Left lung (tissue), 10 donors: Measurements from ENCODE around the gene HNRNPA0. TPM values are rescaled to one million over a fixed set of nuclear protein-coding genes. Genes with fewer than 3 reads are reported as not detected.

Source experiments
- ATAC-seq: fragments of 200-7000 bp; cut with Tn5 transposase; one replicate; pipeline ENCODE4 v1.9.1; 2020; ENCODE audit warnings: moderate library complexity
- DNase-seq, 4 donors: peaks; one replicate each; pipeline ENCODE4 v3.0.0-alpha.2; 2013 to 2020
- H3K27ac ChIP-seq, 2 donors: fragments of 200-600 bp; sonication (generic) in 1 of 2; one replicate each; pipeline versions ENCODE4 v1.5.0 to v1.8.0; 2020 to 2021
- H3K27me3 ChIP-seq, 2 donors: fragments of 200-600 bp; sonication (generic) in 1 of 2; one replicate each; pipeline versions ENCODE4 v1.5.0 to v1.8.0; 2020 to 2021
- H3K36me3 ChIP-seq, 2 donors: fragments of 200-600 bp; sonication (generic) in 1 of 2; one replicate each; pipeline versions ENCODE4 v1.5.0 to v1.8.0; 2020 to 2021
- H3K4me1 ChIP-seq, 2 donors: fragments of 200-600 bp; one replicate each; pipeline ENCODE4 v1.8.0; 2021
- H3K4me3 ChIP-seq, 2 donors: fragments of 200-600 bp; sonication (generic) in 1 of 2; one replicate each; pipeline versions ENCODE4 v1.5.0 to v1.8.0; 2020 to 2021; ENCODE audit warnings: mild to moderate bottlenecking in 1 of 2
- H3K9me3 ChIP-seq, 2 donors: fragments of 200-600 bp; sonication (generic) in 1 of 2; one replicate each; pipeline versions ENCODE4 v1.5.0 to v1.8.0; 2020 to 2021
- intact Hi-C, 2 donors: fragments of 100-400 bp; cut with DNase I; formaldehyde crosslinking; loops; one replicate each; pipeline versions ENCODE4 v1.11.2 to v1.14.2; 2022
- polyA plus RNA-seq, 6 donors: library from polyadenylated mRNA; unstranded; fragments of 120-200 nt; gene quantifications; one replicate each; pipeline ENCODE4 v1.2.1, GENCODE V29; 2013; ENCODE audit not compliant: insufficient read length in 6 of 6
- total RNA-seq, 2 donors: library from RNA; stranded (reverse); fragmentation: NEBNext Ultra II Directional; extraction: Animal tissue kit (Norgen Biotek cat#: 25700); gene quantifications; one replicate each; pipeline ENCODE4 v1.2.1, GENCODE V29; 2021
- TF ChIP-seq, protein P1 (sequence below), 2 donors: fragments of 200-600 bp; sonication (generic) in 1 of 2; IDR thresholded peaks; one replicate each; pipeline versions ENCODE4 v1.5.0 to v1.8.0; 2021; ENCODE audit warnings: antibody characterized with exemption in 2 of 2
- donor health status: DM: no; HTN: yes; CAD: no.
- donor health status: DM: no; HTN: no; CAD: no.

The HNRNPA0 gene
- total and polyA plus RNA-seq, 8 donors: 22.7 to 83.3 (median 71.1) TPM

DNA sequence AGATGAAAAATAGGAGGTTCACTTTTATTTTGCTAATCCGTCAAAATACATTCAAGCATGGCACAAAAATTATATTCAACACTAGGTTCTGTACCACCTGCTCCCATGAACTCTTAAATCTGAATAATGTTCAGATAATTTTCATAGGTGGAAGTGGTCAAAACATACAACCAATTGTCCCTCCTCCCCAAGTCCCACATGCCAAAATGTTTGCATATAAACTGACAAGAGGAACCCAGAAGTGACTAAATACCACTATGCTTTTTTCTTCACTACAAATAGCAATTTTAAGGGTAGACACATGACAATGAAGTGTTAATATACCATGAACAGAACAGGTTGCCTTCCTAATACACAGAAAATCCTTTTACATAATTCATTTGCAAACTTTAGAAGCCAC is 3.7 kb downstream of the HNRNPA0 start:
- H3K36me3 ChIP-seq: no peaks in the 10 kb centered on the region
- no peaks in the 10 kb centered on the region for H3K27me3 ChIP-seq
- ATAC-seq: no peak
- no peaks in the 10 kb centered on the region for H3K9me3 ChIP-seq
- TF ChIP-seq, protein P1, sequence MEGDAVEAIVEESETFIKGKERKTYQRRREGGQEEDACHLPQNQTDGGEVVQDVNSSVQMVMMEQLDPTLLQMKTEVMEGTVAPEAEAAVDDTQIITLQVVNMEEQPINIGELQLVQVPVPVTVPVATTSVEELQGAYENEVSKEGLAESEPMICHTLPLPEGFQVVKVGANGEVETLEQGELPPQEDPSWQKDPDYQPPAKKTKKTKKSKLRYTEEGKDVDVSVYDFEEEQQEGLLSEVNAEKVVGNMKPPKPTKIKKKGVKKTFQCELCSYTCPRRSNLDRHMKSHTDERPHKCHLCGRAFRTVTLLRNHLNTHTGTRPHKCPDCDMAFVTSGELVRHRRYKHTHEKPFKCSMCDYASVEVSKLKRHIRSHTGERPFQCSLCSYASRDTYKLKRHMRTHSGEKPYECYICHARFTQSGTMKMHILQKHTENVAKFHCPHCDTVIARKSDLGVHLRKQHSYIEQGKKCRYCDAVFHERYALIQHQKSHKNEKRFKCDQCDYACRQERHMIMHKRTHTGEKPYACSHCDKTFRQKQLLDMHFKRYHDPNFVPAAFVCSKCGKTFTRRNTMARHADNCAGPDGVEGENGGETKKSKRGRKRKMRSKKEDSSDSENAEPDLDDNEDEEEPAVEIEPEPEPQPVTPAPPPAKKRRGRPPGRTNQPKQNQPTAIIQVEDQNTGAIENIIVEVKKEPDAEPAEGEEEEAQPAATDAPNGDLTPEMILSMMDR (IDR thresholded peaks at IDR 0.05): no peak
- peaks cover 4 to 38% of the 10 kb centered on the region in 2 donors for H3K4me1 ChIP-seq
- no peak for DNase-seq
- H3K4me3 ChIP-seq: no peak overlapping the region
- intact Hi-C loops: no loop called here
- H3K27ac ChIP-seq: no peak overlapping the region

DNA sequence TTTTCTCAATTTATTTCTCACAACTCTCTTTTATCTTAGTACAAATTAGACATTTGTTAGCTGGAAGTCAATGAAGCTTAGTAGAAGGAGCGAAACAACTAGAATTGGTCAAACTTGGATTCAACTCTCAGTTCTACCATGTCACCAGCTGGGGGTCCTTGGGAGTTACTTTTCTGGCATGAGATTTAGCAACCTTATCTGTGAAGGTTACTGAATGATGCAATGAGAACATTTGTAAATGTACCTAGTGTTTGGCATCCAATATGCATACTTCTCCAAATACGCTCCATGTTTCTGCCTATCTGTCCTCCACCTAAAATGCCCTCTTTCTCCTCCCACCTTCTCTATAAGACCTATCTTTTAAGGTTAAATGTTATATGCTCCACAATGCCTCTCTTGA is 6.3 kb downstream of the HNRNPA0 start:
- no peak for DNase-seq
- intact Hi-C loops: no loop called here
- TF ChIP-seq, protein P1 (IDR thresholded peaks at IDR 0.05): no peak
- no peak overlapping the region for H3K4me3 ChIP-seq
- H3K36me3 ChIP-seq: no peaks in the 10 kb centered on the region
- no peak for ATAC-seq
- H3K9me3 ChIP-seq: no peaks in the 10 kb centered on the region
- no peak overlapping the region for H3K27ac ChIP-seq
- no peaks in the 10 kb centered on the region for H3K27me3 ChIP-seq
- peaks cover 4 to 34% of the 10 kb centered on the region in 2 donors for H3K4me1 ChIP-seq

DNA sequence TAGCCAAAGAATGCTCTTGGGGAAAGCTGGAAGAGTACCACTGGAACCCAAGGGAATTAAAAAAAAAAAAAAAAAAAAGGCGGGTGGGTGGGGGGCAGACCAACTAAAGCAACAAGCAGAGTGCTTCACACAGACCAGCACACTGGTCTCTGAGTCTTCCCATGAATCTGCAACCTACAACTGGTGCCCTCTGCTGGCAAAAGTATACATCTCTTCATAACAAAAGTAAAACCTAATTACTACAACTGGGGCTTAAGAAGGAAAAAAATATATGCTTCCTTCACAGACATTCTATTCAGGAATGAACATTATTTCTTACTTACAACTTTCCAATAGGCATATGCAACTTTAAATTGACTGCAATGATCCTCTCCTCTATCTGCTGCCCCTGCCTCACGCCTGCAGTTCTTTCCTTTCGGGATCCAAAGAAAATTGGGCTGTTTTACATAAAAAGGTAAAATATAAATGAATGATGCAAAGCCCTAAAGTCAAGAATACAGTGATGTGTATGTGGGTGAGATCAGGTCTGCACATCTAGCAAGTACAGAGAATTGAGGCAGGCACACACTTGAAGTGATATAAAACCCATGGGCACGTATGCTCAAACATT is 11.0 kb downstream of the HNRNPA0 start:
- Histone ChIP-seq H3K4me3 (no peak overlapping the region), H3K27me3 (no peaks in the 10 kb centered on the region), H3K4me1 (peaks cover 0 to 4% of the 10 kb centered on the region in 2 donors), H3K27ac (no peak overlapping the region), H3K9me3 (no peaks in the 10 kb centered on the region), H3K36me3 (no peaks in the 10 kb centered on the region)
- DNase-seq (peak in 2 of 4 donors; percentile 59 to 87), ATAC-seq (peak; percentile 95)
- intact Hi-C loops: no loop called here
- TF ChIP-seq, protein P1 (IDR thresholded peaks at IDR 0.05): peak; percentile 43 to 55

DNA sequence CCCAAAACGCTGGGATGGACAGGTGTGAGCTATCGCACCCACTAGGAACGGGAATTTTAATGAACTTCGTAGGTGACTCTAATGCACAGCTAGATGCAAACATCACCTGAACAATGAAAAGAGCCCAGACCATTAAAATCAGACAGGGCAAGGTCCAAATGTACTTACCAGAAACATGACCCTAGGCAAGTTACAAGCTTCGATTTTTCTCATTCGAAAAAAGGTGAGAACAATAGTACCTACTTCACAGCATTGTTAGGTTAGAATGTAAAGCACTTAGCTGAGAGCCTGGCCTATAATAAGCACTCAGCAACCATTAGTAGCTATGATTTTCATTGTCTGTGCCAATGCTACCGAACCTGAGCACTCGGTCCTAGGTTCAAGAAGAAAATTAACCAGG is 12.4 kb downstream of the HNRNPA0 start:
- no peak for DNase-seq
- H3K27me3 ChIP-seq: no peaks in the 10 kb centered on the region
- H3K9me3 ChIP-seq: no peaks in the 10 kb centered on the region
- peaks cover 0 to 18% of the 10 kb centered on the region in 2 donors for H3K4me1 ChIP-seq
- intact Hi-C loops: no loop called here
- H3K27ac ChIP-seq: no peak overlapping the region
- ATAC-seq: no peak
- no peak overlapping the region for H3K4me3 ChIP-seq
- no peaks in the 10 kb centered on the region for H3K36me3 ChIP-seq
- TF ChIP-seq, protein P1 (IDR thresholded peaks at IDR 0.05): no peak

DNA sequence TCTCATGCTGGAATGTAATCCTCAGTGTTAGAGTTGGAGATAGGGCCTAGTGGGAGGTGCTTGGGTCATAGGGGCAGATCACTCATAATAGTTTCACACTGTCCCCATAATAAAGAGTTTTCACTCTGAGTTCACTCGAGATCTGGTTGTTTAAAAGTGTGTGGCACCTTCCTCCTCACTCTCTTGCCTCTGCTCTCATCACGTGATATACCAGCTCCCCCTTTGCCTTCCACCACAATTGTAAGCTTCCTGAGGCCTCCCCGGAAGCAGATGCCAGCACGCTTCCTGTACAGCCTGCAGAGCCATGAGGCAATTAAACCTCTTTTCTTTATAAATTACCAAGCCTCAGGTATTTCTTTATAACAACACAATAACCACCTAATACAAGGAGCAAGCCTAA is 14.4 kb downstream of the HNRNPA0 start:
- Histone ChIP-seq H3K9me3 (no peaks in the 10 kb centered on the region), H3K4me3 (no peak overlapping the region), H3K27me3 (peaks cover 0 to 6% of the 10 kb centered on the region in 2 donors), H3K4me1 (peaks cover 8 to 38% of the 10 kb centered on the region in 2 donors), H3K27ac (no peak overlapping the region), H3K36me3 (no peaks in the 10 kb centered on the region)
- TF ChIP-seq, protein P1 (IDR thresholded peaks at IDR 0.05): no peak
- DNase-seq (no peak), ATAC-seq (no peak)
- intact Hi-C loops: loop anchor here in 1 of 2 donors (5.0 kb wide), 1 partner anchor 82 kb away; no protein-coding TSS in a partner anchor
